HepG2 (cell line): Measurements from ENCODE around the gene FEM1C. TPM values are rescaled to one million over a fixed set of nuclear protein-coding genes. Genes with fewer than 3 reads are reported as not detected.

ENCODE experiments used
- CHD4 ChIP-seq: fragments of 200-600 bp; sonication (generic); IDR thresholded peaks from 2 replicates; pipeline ENCODE4 v1.7.0; 2017; ENCODE audit warnings: mild to moderate bottlenecking, low read length, borderline replicate concordance
- CREM ChIP-seq, 2 experiments: sonication (generic) in 1 of 2; formaldehyde crosslinking in 1 of 2; IDR thresholded peaks; 2 replicates each; pipeline versions ENCODE4 v1.4.0 to v1.6.1; 2016 to 2020; ENCODE audit warnings: antibody characterized with exemption in 1 of 2, mild to moderate bottlenecking in 1 of 2, missing genetic modification reagents in 1 of 2
- ETV6 ChIP-seq: sonication (generic); formaldehyde crosslinking; conservative IDR thresholded peaks from 2 replicates; pipeline ENCODE4 v1.4.0; 2020; ENCODE audit warnings: missing genetic modification reagents
- FOXC1 ChIP-seq: sonication (generic); formaldehyde crosslinking; IDR thresholded peaks from 2 replicates; pipeline ENCODE4 v1.8.0; 2022; ENCODE audit warnings: mild to moderate bottlenecking, missing genetic modification reagents, borderline replicate concordance
- FOXO1 ChIP-seq: sonication (generic); formaldehyde crosslinking; IDR thresholded peaks from 2 replicates; pipeline ENCODE4 v1.4.0; 2020; ENCODE audit warnings: missing genetic modification reagents
- NFE2L2 ChIP-seq: fragments of 150-350 bp; IDR thresholded peaks from 2 replicates; pipeline ENCODE4 v1.6.1; 2014; ENCODE audit warnings: low read length
- NR2C2 ChIP-seq: sonication (generic); formaldehyde crosslinking; IDR thresholded peaks from 2 replicates; pipeline ENCODE4 v1.4.0; 2020; ENCODE audit warnings: missing genetic modification reagents, mild to moderate bottlenecking, moderate library complexity, borderline replicate concordance
- PAF1 ChIP-seq: IDR thresholded peaks from 2 replicates; pipeline ENCODE4 v1.6.1; 2016; ENCODE audit warnings: missing genetic modification reagents, missing compliant biosample characterization
- PCBP2 ChIP-seq: fragments of 200-400 bp; formaldehyde crosslinking; optimal IDR thresholded peaks from 2 replicates; pipeline ENCODE3; 2018; ENCODE audit warnings: low read length, low read depth; ENCODE audit not compliant: poor library complexity, severe bottlenecking
- RAD21 ChIP-seq: fragments of 450-650 bp; formaldehyde crosslinking; IDR thresholded peaks from 2 replicates; pipeline ENCODE4 v1.5.0; 2020; ENCODE audit warnings: mild to moderate bottlenecking
- RAD51 ChIP-seq: fragments of 450-650 bp; IDR thresholded peaks from 2 replicates; pipeline ENCODE4 v1.6.1; 2016; ENCODE audit warnings: borderline replicate concordance
- REL ChIP-seq: sonication (generic); formaldehyde crosslinking; conservative IDR thresholded peaks from 2 replicates; pipeline ENCODE4 v1.8.0; 2022; ENCODE audit warnings: mild to moderate bottlenecking, missing genetic modification reagents, moderate library complexity
- REPIN1 ChIP-seq: sonication (generic); formaldehyde crosslinking; IDR thresholded peaks from 2 replicates; pipeline ENCODE4 v1.8.0; 2022; ENCODE audit warnings: missing genetic modification reagents, low read depth, mild to moderate bottlenecking, borderline replicate concordance
- RFXANK ChIP-seq: IDR thresholded peaks from 2 replicates; pipeline ENCODE4 v1.6.1; 2016
- SAP130 ChIP-seq: IDR thresholded peaks from 2 replicates; pipeline ENCODE4 v1.6.1; 2016; ENCODE audit warnings: low read depth
- SMAD1 ChIP-seq: sonication (generic); formaldehyde crosslinking; IDR thresholded peaks from 2 replicates; pipeline ENCODE4 v1.4.0; 2020; ENCODE audit warnings: missing genetic modification reagents, low read depth, mild to moderate bottlenecking, borderline replicate concordance
- SOX13 ChIP-seq, 3 experiments: fragments of 450-650 bp in 1 of 3; sonication (generic) in 1 of 3; formaldehyde crosslinking in 1 of 3; IDR thresholded peaks in 2 of 3; conservative IDR thresholded peaks in 1 of 3; 2 replicates each; pipeline versions ENCODE4 v1.5.0 to v1.6.1; 2016 to 2020; ENCODE audit warnings: antibody characterized with exemption in 1 of 3, mild to moderate bottlenecking in 1 of 3, missing compliant biosample characterization in 1 of 3, missing genetic modification reagents in 1 of 3, moderate library complexity in 1 of 3
- SYNCRIP ChIP-seq: fragments of 200-400 bp; formaldehyde crosslinking; IDR thresholded peaks from 2 replicates; pipeline ENCODE4 v1.6.1; 2018; ENCODE audit warnings: mild to moderate bottlenecking, low read depth, low read length; ENCODE audit not compliant: insufficient read depth
- U2AF1 ChIP-seq: fragments of 200-400 bp; formaldehyde crosslinking; optimal IDR thresholded peaks from 2 replicates; pipeline ENCODE3; 2017; ENCODE audit warnings: mild to moderate bottlenecking, low read depth, low read length
- ZBTB1 ChIP-seq: sonication (generic); formaldehyde crosslinking; IDR thresholded peaks from 2 replicates; pipeline ENCODE4 v1.4.0; 2020; ENCODE audit warnings: missing genetic modification reagents, borderline replicate concordance
- ZEB1 ChIP-seq: IDR thresholded peaks from 2 replicates; pipeline ENCODE4 v1.6.1; 2012; ENCODE audit warnings: mild to moderate bottlenecking, low read depth, inconsistent platforms; ENCODE audit not compliant: insufficient replicate concordance
- ZFY ChIP-seq: sonication (generic); formaldehyde crosslinking; IDR thresholded peaks from 2 replicates; pipeline ENCODE4 v1.4.0; 2020; ENCODE audit warnings: missing genetic modification reagents
- ZNF225 ChIP-seq: sonication (generic); formaldehyde crosslinking; IDR thresholded peaks from 2 replicates; pipeline ENCODE4 v1.4.0; 2020; ENCODE audit warnings: mild to moderate bottlenecking, missing genetic modification reagents
- ZNF331 ChIP-seq: sonication (generic); formaldehyde crosslinking; IDR thresholded peaks from 2 replicates; pipeline ENCODE4 v1.4.0; 2020; ENCODE audit warnings: missing genetic modification reagents
- ZNF629 ChIP-seq: sonication (generic); formaldehyde crosslinking; conservative IDR thresholded peaks from 2 replicates; pipeline ENCODE4 v1.5.0; 2020; ENCODE audit warnings: missing genetic modification reagents
- ZNF652 ChIP-seq: IDR thresholded peaks from 2 replicates; pipeline ENCODE4 v1.6.1; 2016; ENCODE audit warnings: low read depth, borderline replicate concordance
- ZNF792 ChIP-seq: IDR thresholded peaks from 2 replicates; pipeline ENCODE4 v1.6.1; 2016
- ZSCAN21 ChIP-seq: sonication (generic); formaldehyde crosslinking; IDR thresholded peaks from 2 replicates; pipeline ENCODE4 v1.8.0; 2022; ENCODE audit warnings: mild to moderate bottlenecking, missing genetic modification reagents, moderate library complexity, borderline replicate concordance
- polyA plus RNA-seq, 8 experiments: library from polyadenylated mRNA; depleted of rRNA in 3 of 8; stranded (reverse) in 7 of 8; unstranded in 1 of 8; fragments of >200 nt; fragmentation: Illumina TruSeq in 4 of 8; extraction: Trizol in 4 of 8; gene quantifications; 2 replicates each; pipeline versions ENCODE4 v1.2.1 to v1.2.3, GENCODE V29; 2011 to 2016; ENCODE audit warnings: low read depth in 4 of 8, missing spikeins in 1 of 8, mixed read lengths in 1 of 8; ENCODE audit not compliant: insufficient read depth in 1 of 8
- total RNA-seq, 5 experiments: library from RNA; depleted of rRNA; stranded (reverse); fragments of >200 nt; fragmentation: Illumina TruSeq; extraction: Trizol; gene quantifications; 2 replicates each; pipeline ENCODE4 v1.2.3, GENCODE V29; 2016; ENCODE audit warnings: low read depth in 1 of 5
- TF ChIP-seq, protein P1 (sequence below): sonication (generic); formaldehyde crosslinking; IDR thresholded peaks from 2 replicates; pipeline ENCODE4 v1.4.0; 2020; ENCODE audit warnings: missing genetic modification reagents
- TF ChIP-seq, protein P2 (sequence below): IDR thresholded peaks from 2 replicates; pipeline ENCODE4 v1.6.1; 2016; ENCODE audit warnings: low read depth, borderline replicate concordance
- TF ChIP-seq, protein P3 (sequence below): sonication (generic); formaldehyde crosslinking; IDR thresholded peaks from 2 replicates; pipeline ENCODE4 v1.5.0; 2020; ENCODE audit warnings: missing genetic modification reagents

FEM1C gene
- total and polyA plus RNA-seq, 2 of the 13 experiments (the other 11 are each of a cell fraction or from before 2014, with no cell fraction given): 5.5 to 8.3 TPM

DNA sequence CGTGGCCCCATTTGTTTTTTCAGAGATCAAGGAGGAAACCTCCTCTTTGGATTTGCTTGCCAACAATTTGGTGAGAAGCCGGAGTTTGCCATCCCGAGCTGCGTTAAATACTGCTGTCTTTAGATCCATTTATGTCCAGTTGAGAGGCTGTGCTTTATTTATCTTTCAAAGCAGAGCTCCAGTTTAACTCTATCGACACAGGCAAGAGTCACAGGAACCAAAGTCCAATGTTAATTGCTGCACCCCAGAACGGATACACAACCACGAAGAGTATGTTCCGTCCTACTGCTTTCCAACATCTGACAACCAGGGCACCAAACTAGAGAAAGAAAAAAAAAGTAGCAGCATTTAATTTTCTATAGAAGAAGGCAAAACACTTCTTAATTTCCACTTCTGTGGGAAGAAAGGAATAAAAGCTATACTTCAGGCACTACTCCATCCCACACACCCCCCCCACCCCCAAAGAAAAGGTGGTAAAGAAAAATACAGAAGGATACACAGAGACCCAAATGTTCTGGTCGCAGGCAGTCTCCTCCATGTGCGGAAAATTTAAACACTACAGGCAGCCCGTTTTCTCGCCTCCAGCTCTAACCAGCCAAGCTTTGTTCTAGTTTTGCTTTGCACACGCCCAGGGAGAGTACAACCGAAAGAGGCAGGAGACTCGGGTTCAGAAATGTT, 1.1 kb downstream of the FEM1C start (continued):
- TF ChIP-seq SOX13 (IDR thresholded peaks at IDR 0.05): no peak
- no peak for TF ChIP-seq SOX13 (CRISPR knock-in tag; conservative IDR thresholded peaks at IDR 0.05 in 1 of 2, IDR thresholded peaks at IDR 0.05 in 1 of 2)
- TF ChIP-seq RFXANK (CRISPR knock-in tag): no peak
- no peak for TF ChIP-seq PCBP2
- TF ChIP-seq CREM (IDR thresholded peaks at IDR 0.05): peak; percentile 33; the same call in 1 of the 2 replicates
- no peak for TF ChIP-seq CREM (CRISPR knock-in tag; IDR thresholded peaks at IDR 0.05)
- TF ChIP-seq ZNF652 (CRISPR knock-in tag): peak; percentile 97
- TF ChIP-seq ZEB1: peak; percentile 48
- no peak for TF ChIP-seq ZFY
- TF ChIP-seq, protein P1, sequence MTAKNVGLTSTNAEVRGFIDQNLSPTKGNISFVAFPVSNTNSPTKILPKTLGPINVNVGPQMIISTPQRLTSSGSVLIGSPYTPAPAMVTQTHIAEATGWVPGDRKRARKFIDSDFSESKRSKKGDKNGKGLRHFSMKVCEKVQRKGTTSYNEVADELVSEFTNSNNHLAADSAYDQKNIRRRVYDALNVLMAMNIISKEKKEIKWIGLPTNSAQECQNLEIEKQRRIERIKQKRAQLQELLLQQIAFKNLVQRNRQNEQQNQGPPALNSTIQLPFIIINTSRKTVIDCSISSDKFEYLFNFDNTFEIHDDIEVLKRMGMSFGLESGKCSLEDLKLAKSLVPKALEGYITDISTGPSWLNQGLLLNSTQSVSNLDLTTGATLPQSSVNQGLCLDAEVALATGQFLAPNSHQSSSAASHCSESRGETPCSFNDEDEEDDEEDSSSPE (CRISPR knock-in tag): no peak
- TF ChIP-seq, protein P2, sequence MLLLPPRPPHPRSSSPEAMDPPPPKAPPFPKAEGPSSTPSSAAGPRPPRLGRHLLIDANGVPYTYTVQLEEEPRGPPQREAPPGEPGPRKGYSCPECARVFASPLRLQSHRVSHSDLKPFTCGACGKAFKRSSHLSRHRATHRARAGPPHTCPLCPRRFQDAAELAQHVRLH (CRISPR knock-in tag): peak; percentile 37; the same call in 1 of the 2 replicates
- no peak for TF ChIP-seq FOXC1 (CRISPR knock-in tag)
- TF ChIP-seq ZNF792: 0 out of 2 replicates have a peak, but pooled peaks have one; percentile 47
- TF ChIP-seq U2AF1: no peak
- peak; percentile 55 for TF ChIP-seq ZNF331 (CRISPR knock-in tag)
- TF ChIP-seq ZSCAN21: no peak
- TF ChIP-seq REPIN1 (CRISPR knock-in tag): peak; percentile 48; the same call in 1 of the 2 replicates
- TF ChIP-seq PAF1 (CRISPR knock-in tag): no peak
- no peak for TF ChIP-seq SYNCRIP
- TF ChIP-seq, protein P3, sequence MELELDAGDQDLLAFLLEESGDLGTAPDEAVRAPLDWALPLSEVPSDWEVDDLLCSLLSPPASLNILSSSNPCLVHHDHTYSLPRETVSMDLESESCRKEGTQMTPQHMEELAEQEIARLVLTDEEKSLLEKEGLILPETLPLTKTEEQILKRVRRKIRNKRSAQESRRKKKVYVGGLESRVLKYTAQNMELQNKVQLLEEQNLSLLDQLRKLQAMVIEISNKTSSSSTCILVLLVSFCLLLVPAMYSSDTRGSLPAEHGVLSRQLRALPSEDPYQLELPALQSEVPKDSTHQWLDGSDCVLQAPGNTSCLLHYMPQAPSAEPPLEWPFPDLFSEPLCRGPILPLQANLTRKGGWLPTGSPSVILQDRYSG (CRISPR knock-in tag): no peak
- TF ChIP-seq SAP130: peak; percentile 89
- TF ChIP-seq ZBTB1 (CRISPR knock-in tag): no peak
- TF ChIP-seq ETV6 (CRISPR knock-in tag): no peak
- TF ChIP-seq NR2C2: 0 out of 2 replicates have a peak, but pooled peaks have one; percentile 20
- no peak for TF ChIP-seq SMAD1 (CRISPR knock-in tag)
- TF ChIP-seq CHD4: no peak
- peak; percentile 57; the same call in 1 of the 2 replicates for TF ChIP-seq FOXO1 (CRISPR knock-in tag)
- 0 out of 2 replicates have a peak, but pooled peaks have one; percentile 30 for TF ChIP-seq ZNF629
- no peak for TF ChIP-seq NFE2L2
- TF ChIP-seq REL: no peak
- TF ChIP-seq ZNF225: no peak
- no peak for TF ChIP-seq RAD51
- no peak for TF ChIP-seq RAD21 (CRISPR knock-in tag)
